Lower leg skin (tissue), 3 donors: ENCODE data around the gene NUDT13.

Experiments
- POLR2A ChIP-seq, 2 donors: fragments of 450-650 bp; IDR thresholded peaks; one replicate each; pipeline ENCODE4 v1.6.1; 2016 to 2017; ENCODE audit warnings: antibody characterized with exemption in 2 of 2, mild to moderate bottlenecking in 1 of 2, moderate library complexity in 1 of 2
- TF ChIP-seq, protein P1 (sequence below), 3 donors: fragments of 450-650 bp; IDR thresholded peaks; one replicate each; pipeline ENCODE4 v1.5.1; 2016; ENCODE audit warnings: antibody characterized with exemption in 3 of 3, mild to moderate bottlenecking in 3 of 3, moderate library complexity in 2 of 3

DNA sequence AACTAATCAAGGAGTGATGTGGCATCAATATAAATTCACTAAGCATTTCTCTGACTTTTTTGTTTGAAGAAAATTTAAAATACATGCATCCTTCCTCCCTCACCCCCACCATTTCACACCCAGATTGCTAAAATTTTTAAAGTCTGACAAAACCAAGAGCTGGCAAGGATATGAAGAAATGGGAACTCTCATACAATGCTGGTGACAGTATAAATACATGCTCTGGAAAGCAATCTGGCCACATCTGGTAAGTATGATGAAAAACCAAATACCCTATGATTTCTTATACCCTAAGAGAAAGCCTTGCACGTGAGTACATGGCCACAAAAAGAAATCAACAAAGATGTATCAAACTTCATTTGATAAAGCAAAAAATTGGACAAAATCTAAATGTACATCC lies 44.8 kb upstream of the NUDT13 start:
- TF ChIP-seq, protein P1, sequence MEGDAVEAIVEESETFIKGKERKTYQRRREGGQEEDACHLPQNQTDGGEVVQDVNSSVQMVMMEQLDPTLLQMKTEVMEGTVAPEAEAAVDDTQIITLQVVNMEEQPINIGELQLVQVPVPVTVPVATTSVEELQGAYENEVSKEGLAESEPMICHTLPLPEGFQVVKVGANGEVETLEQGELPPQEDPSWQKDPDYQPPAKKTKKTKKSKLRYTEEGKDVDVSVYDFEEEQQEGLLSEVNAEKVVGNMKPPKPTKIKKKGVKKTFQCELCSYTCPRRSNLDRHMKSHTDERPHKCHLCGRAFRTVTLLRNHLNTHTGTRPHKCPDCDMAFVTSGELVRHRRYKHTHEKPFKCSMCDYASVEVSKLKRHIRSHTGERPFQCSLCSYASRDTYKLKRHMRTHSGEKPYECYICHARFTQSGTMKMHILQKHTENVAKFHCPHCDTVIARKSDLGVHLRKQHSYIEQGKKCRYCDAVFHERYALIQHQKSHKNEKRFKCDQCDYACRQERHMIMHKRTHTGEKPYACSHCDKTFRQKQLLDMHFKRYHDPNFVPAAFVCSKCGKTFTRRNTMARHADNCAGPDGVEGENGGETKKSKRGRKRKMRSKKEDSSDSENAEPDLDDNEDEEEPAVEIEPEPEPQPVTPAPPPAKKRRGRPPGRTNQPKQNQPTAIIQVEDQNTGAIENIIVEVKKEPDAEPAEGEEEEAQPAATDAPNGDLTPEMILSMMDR (IDR thresholded peaks at IDR 0.05): no peak
- no peak for TF ChIP-seq POLR2A (IDR thresholded peaks at IDR 0.05)
